HepG2 (cell line): Measurements from ENCODE around the gene COBL. TPM values are rescaled to one million over a fixed set of nuclear protein-coding genes. Genes with fewer than 3 reads are reported as not detected.

ENCODE experiments used
- ATAC-seq: fragments of 200-7000 bp; cut with Tn5 transposase; 3 replicates; pipeline ENCODE4 v1.9.1; 2020; ENCODE audit warnings: mild to moderate bottlenecking, moderate library complexity
- BruUV-seq: library from RNA; stranded (reverse); fragments of 400-500 nt; replicated peaks from 2 replicates; lab custom pipeline; 2021; lab: Mats Ljungman, UMichigan
- CTCF ChIA-PET: fragments of 300-600 bp; formaldehyde crosslinking; extraction: SDS; loops from one replicate; lab custom pipeline; 2021; ENCODE audit warnings: low total read pairs, inconsistent platforms, low intra/inter-chr PET ratio; lab: Yijun Ruan, JAX
- POLR2A ChIA-PET: fragments of 350-600 bp; sonication (Branson Sonifier 250); formaldehyde crosslinking; loops from one replicate; lab custom pipeline; 2020; ENCODE audit warnings: antibody characterized with exemption, inconsistent platforms; lab: Yijun Ruan, JAX
- DNase-seq: peaks from one replicate; pipeline ENCODE4 v3.0.0-alpha.2; 2015; ENCODE audit warnings: low spot score
- FAIRE-seq: peaks from 3 replicates; lab custom pipeline; 2011; peaks lifted over from hg19 to GRCh38; lab: Jason Lieb, UNC
- H2AFZ ChIP-seq: one replicate; pipeline ENCODE4 v1.6.1; 2011; ENCODE audit warnings: low read length, inconsistent platforms
- H3K27ac ChIP-seq: fragments of 300-600 bp; 3 replicates; pipeline ENCODE4 v1.8.0; 2011; ENCODE audit warnings: mixed run types, mild to moderate bottlenecking, mixed read lengths, low read length, inconsistent platforms; ENCODE audit not compliant: insufficient read depth; ENCODE audit errors: extremely low read length
- H3K27me3 ChIP-seq, 2 experiments: fragments of 200-600 bp in 1 of 2; 2 replicates in 1 of 2; 3 replicates in 1 of 2; pipeline versions ENCODE4 v1.6.0 to v1.8.0; 2011; ENCODE audit warnings: low read length in 2 of 2, mild to moderate bottlenecking in 2 of 2, moderate library complexity in 2 of 2, inconsistent platforms in 1 of 2; ENCODE audit not compliant: insufficient read depth in 2 of 2, control insufficient read depth in 1 of 2
- H3K36me3 ChIP-seq, 2 experiments: fragments of 200-600 bp in 1 of 2; replicated peaks in 1 of 2; 2 replicates in 1 of 2; 3 replicates in 1 of 2; pipeline versions ENCODE4 v1.5.1 to v1.8.0; 2011; ENCODE audit warnings: low read length in 2 of 2, inconsistent platforms in 1 of 2; ENCODE audit not compliant: insufficient read depth in 2 of 2, control insufficient read depth in 1 of 2
- H3K4me1 ChIP-seq: 2 replicates; pipeline ENCODE4 v1.5.1; 2012; ENCODE audit warnings: low read length, inconsistent platforms; ENCODE audit not compliant: insufficient read depth
- H3K4me2 ChIP-seq: 2 replicates; pipeline ENCODE4 v1.6.0; 2011; ENCODE audit warnings: low read depth, low read length, inconsistent platforms
- H3K4me3 ChIP-seq, 3 experiments: fragments of 200-600 bp in 1 of 3; sonication (generic), shearing (Covaris generic) in 1 of 3; replicated peaks in 1 of 3; 2 replicates each; pipeline ENCODE4 v1.5.1; 2011 to 2016; ENCODE audit warnings: low read length in 3 of 3, inconsistent platforms in 2 of 3, low read depth in 2 of 3, mild to moderate bottlenecking in 2 of 3, control low read depth in 1 of 3, mixed read lengths in 1 of 3; ENCODE audit not compliant: insufficient read depth in 1 of 3
- H3K79me2 ChIP-seq: one replicate; pipeline ENCODE4 v1.6.1; 2011; ENCODE audit warnings: low read length, inconsistent platforms; ENCODE audit not compliant: insufficient read depth
- H3K9ac ChIP-seq: 2 replicates; pipeline ENCODE4 v1.6.0; 2011; ENCODE audit warnings: mild to moderate bottlenecking, low read depth, low read length, inconsistent platforms; ENCODE audit not compliant: insufficient read depth
- H3K9me3 ChIP-seq: 2 replicates; pipeline ENCODE4 v1.5.1; 2012; ENCODE audit warnings: mild to moderate bottlenecking, low read length
- H4K20me1 ChIP-seq: 2 replicates; pipeline ENCODE4 v1.6.0; 2011; ENCODE audit warnings: inconsistent platforms, mild to moderate bottlenecking, low read length, moderate library complexity; ENCODE audit not compliant: insufficient read depth
- CBFB ChIP-seq: sonication (generic); formaldehyde crosslinking; IDR thresholded peaks from 2 replicates; pipeline ENCODE4 v1.4.0; 2020; ENCODE audit warnings: missing genetic modification reagents
- ERF ChIP-seq: IDR thresholded peaks from 2 replicates; pipeline ENCODE4 v1.6.1; 2018; ENCODE audit warnings: missing biosample characterization, missing genetic modification reagents
- KAT8 ChIP-seq: IDR thresholded peaks from 2 replicates; pipeline ENCODE4 v1.6.1; 2016; ENCODE audit warnings: missing genetic modification reagents, missing compliant biosample characterization
- MED1 ChIP-seq: sonication (generic); formaldehyde crosslinking; IDR thresholded peaks from 2 replicates; pipeline ENCODE4 v1.4.0; 2020; ENCODE audit warnings: missing genetic modification reagents
- MZF1 ChIP-seq: sonication (generic); formaldehyde crosslinking; IDR thresholded peaks from 2 replicates; pipeline ENCODE4 v1.8.1; 2023; ENCODE audit warnings: mild to moderate bottlenecking, missing genetic modification reagents, borderline replicate concordance
- SMARCE1 ChIP-seq: fragments of 450-650 bp; IDR thresholded peaks from 2 replicates; pipeline ENCODE4 v1.6.1; 2017; ENCODE audit warnings: borderline replicate concordance
- TCF7L2 ChIP-seq: IDR thresholded peaks from 2 replicates; pipeline ENCODE4 v1.6.1; 2011; ENCODE audit warnings: mild to moderate bottlenecking, low read depth, low read length, moderate library complexity
- ZBTB8A ChIP-seq: sonication (generic); formaldehyde crosslinking; IDR thresholded peaks from 2 replicates; pipeline ENCODE4 v1.4.0; 2020; ENCODE audit warnings: mild to moderate bottlenecking, low read depth, missing genetic modification reagents, borderline replicate concordance
- ZNF326 ChIP-seq: sonication (generic); formaldehyde crosslinking; IDR thresholded peaks from 2 replicates; pipeline ENCODE4 v1.4.0; 2020; ENCODE audit warnings: missing genetic modification reagents, borderline replicate concordance
- ZNF431 ChIP-seq: sonication (generic); formaldehyde crosslinking; IDR thresholded peaks from 2 replicates; pipeline ENCODE4 v1.9.0; 2022; ENCODE audit warnings: missing genetic modification reagents, low read depth, mild to moderate bottlenecking, borderline replicate concordance
- ZNF737 ChIP-seq: sonication (generic); formaldehyde crosslinking; IDR thresholded peaks from 2 replicates; pipeline ENCODE4 v1.5.0; 2020; ENCODE audit warnings: missing genetic modification reagents, mild to moderate bottlenecking, borderline replicate concordance
- ZNF772 ChIP-seq: sonication (generic); formaldehyde crosslinking; IDR thresholded peaks from 2 replicates; pipeline ENCODE4 v1.5.0; 2020; ENCODE audit warnings: mild to moderate bottlenecking, missing genetic modification reagents
- WGBS: methylation state at CpG from one replicate; pipeline ENCODE4 v1.1.6; 2017; ENCODE audit warnings: low lambda C conversion rate; 5-methylcytosine and 5-hydroxymethylcytosine counted together
- in situ Hi-C: cut with HindIII; loops from 2 replicates; pipeline ENCODE4 v1.10.0; 2017; ENCODE audit warnings: low pct_unique_long_range_greater_than_20kb; ENCODE audit not compliant: extremely low pct_ligation_motif_present
- intact Hi-C: fragments of 100-400 bp; cut with micrococcal nuclease; formaldehyde crosslinking; loops from one replicate; pipeline ENCODE4 v1.10.0; 2022; ENCODE audit not compliant: unreplicated experiment
- polyA plus RNA-seq, 8 experiments: library from polyadenylated mRNA; depleted of rRNA in 3 of 8; stranded (reverse) in 7 of 8; unstranded in 1 of 8; fragments of >200 nt; fragmentation: Illumina TruSeq in 4 of 8; extraction: Trizol in 4 of 8; gene quantifications; 2 replicates each; pipeline versions ENCODE4 v1.2.1 to v1.2.3, GENCODE V29; 2011 to 2016; ENCODE audit warnings: low read depth in 4 of 8, missing spikeins in 1 of 8, mixed read lengths in 1 of 8; ENCODE audit not compliant: insufficient read depth in 1 of 8
- total RNA-seq, 5 experiments: library from RNA; depleted of rRNA; stranded (reverse); fragments of >200 nt; fragmentation: Illumina TruSeq; extraction: Trizol; gene quantifications; 2 replicates each; pipeline ENCODE4 v1.2.3, GENCODE V29; 2016; ENCODE audit warnings: low read depth in 1 of 5
- TF ChIP-seq, protein P1 (sequence below): sonication (generic); formaldehyde crosslinking; IDR thresholded peaks from 2 replicates; pipeline ENCODE4 v1.5.1; 2020; ENCODE audit warnings: mild to moderate bottlenecking, moderate library complexity, missing genetic modification reagents
- TF ChIP-seq, protein P2 (sequence below): sonication (generic); formaldehyde crosslinking; IDR thresholded peaks from 2 replicates; pipeline ENCODE4 v1.5.0; 2020; ENCODE audit warnings: mild to moderate bottlenecking, missing genetic modification reagents, borderline replicate concordance
- TF ChIP-seq, protein P3 (sequence below): sonication (generic); formaldehyde crosslinking; IDR thresholded peaks from 2 replicates; pipeline ENCODE4 v1.5.0; 2020; ENCODE audit warnings: missing genetic modification reagents, mild to moderate bottlenecking, borderline replicate concordance
- TF ChIP-seq, protein P4 (sequence below): IDR thresholded peaks from 2 replicates; pipeline ENCODE4 v1.6.1; 2016; ENCODE audit warnings: control low read depth

COBL gene
- total and polyA plus RNA-seq, 2 of the 13 experiments (the other 11 are each of a cell fraction or from before 2014, with no cell fraction given) = 3.8 to 4.9 TPM

DNA sequence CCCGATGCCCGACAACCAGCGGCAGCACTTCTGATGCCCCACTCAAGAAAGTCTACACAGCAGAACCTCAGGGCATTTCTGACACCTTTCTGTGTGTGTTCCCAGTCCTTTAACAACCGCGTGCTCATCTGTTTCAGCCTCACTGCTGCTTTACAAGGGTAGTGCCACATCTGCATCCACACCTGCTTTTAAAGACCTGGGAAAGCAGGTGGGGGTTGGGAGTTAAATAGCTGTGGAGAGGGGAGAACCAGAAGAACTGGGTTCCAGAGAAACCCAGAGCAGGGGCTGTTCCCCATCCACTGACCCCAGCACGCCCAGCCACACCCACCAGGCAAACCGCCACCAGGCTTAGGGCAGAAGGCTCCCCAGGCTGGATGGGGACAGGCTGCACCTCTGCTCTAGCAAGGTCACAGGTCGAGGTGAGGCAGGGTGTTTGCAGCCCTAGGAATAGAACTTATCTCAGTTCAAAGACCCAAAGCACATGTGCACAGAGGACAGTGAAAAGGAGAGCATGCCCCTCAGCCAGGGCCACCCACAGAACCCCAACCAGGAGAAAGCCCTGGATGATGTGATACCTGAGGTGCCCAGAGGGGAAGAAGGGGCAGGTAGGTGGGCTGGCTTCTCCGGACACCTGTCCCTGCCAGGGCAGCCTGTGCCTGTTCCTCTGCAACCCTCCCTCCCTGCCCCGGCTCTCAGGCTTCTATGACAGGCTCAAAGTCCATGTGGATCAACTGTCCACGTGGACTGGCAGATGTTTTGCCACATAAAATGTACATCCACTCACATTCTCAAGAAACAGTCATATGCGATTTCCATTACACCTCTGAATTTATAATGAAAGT is 51.3 kb downstream of the COBL start:
- WGBS = 35% methylated on average over 7 of the region's 12 CpGs
- peak overlapping the region; percentile 87 for H3K4me2 ChIP-seq
- peak overlapping the region; percentile 57 for H3K9ac ChIP-seq
- H3K36me3 ChIP-seq = no peaks in the 10 kb centered on the region
- H4K20me1 ChIP-seq = no peaks in the 10 kb centered on the region
- peaks cover 39% of the 10 kb centered on the region for H3K4me1 ChIP-seq
- ATAC-seq (peak; percentile 93), FAIRE-seq (peak; percentile 57), DNase-seq (peak; percentile 60)
- intact Hi-C loops (no loop called here), in situ Hi-C loops (no loop called here)
- CTCF ChIA-PET = no interaction called here
- BruUV-seq = TSS peak; percentile 45
- peaks cover 17% of the 10 kb centered on the region for H3K79me2 ChIP-seq
- H3K27ac ChIP-seq = peak overlapping the region; percentile 80
- H3K27me3 ChIP-seq = no peaks in the 10 kb centered on the region
- POLR2A ChIA-PET = no interaction called here
- peak overlapping the region in 2 of 3 experiments; percentile 17 to 63; a peak in 3 of 6 replicates for H3K4me3 ChIP-seq
- H3K9me3 ChIP-seq = no peaks in the 10 kb centered on the region
- no peak overlapping the region for H2AFZ ChIP-seq
- no peak for TF ChIP-seq ZNF326 (CRISPR knock-in tag)
- TF ChIP-seq, protein P1, sequence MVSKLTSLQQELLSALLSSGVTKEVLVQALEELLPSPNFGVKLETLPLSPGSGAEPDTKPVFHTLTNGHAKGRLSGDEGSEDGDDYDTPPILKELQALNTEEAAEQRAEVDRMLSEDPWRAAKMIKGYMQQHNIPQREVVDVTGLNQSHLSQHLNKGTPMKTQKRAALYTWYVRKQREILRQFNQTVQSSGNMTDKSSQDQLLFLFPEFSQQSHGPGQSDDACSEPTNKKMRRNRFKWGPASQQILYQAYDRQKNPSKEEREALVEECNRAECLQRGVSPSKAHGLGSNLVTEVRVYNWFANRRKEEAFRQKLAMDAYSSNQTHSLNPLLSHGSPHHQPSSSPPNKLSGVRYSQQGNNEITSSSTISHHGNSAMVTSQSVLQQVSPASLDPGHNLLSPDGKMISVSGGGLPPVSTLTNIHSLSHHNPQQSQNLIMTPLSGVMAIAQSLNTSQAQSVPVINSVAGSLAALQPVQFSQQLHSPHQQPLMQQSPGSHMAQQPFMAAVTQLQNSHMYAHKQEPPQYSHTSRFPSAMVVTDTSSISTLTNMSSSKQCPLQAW (CRISPR knock-in tag) = peak; percentile 82
- no peak for TF ChIP-seq SMARCE1
- TF ChIP-seq, protein P2, sequence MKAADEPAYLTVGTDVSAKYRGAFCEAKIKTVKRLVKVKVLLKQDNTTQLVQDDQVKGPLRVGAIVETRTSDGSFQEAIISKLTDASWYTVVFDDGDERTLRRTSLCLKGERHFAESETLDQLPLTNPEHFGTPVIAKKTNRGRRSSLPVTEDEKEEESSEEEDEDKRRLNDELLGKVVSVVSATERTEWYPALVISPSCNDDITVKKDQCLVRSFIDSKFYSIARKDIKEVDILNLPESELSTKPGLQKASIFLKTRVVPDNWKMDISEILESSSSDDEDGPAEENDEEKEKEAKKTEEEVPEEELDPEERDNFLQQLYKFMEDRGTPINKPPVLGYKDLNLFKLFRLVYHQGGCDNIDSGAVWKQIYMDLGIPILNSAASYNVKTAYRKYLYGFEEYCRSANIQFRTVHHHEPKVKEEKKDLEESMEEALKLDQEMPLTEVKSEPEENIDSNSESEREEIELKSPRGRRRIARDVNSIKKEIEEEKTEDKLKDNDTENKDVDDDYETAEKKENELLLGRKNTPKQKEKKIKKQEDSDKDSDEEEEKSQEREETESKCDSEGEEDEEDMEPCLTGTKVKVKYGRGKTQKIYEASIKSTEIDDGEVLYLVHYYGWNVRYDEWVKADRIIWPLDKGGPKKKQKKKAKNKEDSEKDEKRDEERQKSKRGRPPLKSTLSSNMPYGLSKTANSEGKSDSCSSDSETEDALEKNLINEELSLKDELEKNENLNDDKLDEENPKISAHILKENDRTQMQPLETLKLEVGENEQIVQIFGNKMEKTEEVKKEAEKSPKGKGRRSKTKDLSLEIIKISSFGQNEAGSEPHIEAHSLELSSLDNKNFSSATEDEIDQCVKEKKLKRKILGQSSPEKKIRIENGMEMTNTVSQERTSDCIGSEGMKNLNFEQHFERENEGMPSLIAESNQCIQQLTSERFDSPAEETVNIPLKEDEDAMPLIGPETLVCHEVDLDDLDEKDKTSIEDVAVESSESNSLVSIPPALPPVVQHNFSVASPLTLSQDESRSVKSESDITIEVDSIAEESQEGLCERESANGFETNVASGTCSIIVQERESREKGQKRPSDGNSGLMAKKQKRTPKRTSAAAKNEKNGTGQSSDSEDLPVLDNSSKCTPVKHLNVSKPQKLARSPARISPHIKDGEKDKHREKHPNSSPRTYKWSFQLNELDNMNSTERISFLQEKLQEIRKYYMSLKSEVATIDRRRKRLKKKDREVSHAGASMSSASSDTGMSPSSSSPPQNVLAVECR (CRISPR knock-in tag) = peak; percentile 73; the same call in 1 of the 2 replicates
- no peak for TF ChIP-seq ERF (CRISPR knock-in tag)
- TF ChIP-seq, protein P3, sequence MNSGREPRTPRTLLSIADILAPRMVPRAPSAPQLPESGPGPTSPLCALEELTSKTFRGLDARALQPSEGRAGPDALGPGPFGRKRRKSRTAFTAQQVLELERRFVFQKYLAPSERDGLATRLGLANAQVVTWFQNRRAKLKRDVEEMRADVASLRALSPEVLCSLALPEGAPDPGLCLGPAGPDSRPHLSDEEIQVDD = no peak
- no peak for TF ChIP-seq ZNF431
- no peak for TF ChIP-seq ZBTB8A (CRISPR knock-in tag)
- no peak for TF ChIP-seq ZNF737
- no peak for TF ChIP-seq KAT8 (CRISPR knock-in tag)
- no peak for TF ChIP-seq CBFB (CRISPR knock-in tag)
- no peak for TF ChIP-seq MZF1 (CRISPR knock-in tag)
- peak; percentile 55; the same call in 1 of the 2 replicates for TF ChIP-seq MED1 (CRISPR knock-in tag)
- no peak for TF ChIP-seq TCF7L2
- TF ChIP-seq, protein P4, sequence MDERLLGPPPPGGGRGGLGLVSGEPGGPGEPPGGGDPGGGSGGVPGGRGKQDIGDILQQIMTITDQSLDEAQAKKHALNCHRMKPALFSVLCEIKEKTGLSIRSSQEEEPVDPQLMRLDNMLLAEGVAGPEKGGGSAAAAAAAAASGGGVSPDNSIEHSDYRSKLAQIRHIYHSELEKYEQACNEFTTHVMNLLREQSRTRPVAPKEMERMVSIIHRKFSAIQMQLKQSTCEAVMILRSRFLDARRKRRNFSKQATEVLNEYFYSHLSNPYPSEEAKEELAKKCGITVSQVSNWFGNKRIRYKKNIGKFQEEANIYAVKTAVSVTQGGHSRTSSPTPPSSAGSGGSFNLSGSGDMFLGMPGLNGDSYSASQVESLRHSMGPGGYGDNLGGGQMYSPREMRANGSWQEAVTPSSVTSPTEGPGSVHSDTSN (CRISPR knock-in tag) = no peak
- no peak; the same call in 1 of the 2 replicates for TF ChIP-seq ZNF772 (CRISPR knock-in tag)
